GM21576 (cell line): ENCODE measurements around the gene SMOC2.
"Not testable (repeated sequence)": the region's sequence is repeated elsewhere in the genome, so short reads cannot be mapped to it uniquely, and the experiment has no call there.

Experiments
- ATAC-seq: cut with Tn5 transposase; IDR thresholded peaks from one replicate; pipeline ENCODE4 v1.9.1; 2021; ENCODE audit warnings: mild to moderate bottlenecking, moderate library complexity; ENCODE audit not compliant: unreplicated experiment

The SMOC2 gene

GRCh38 chr6:168597471-168597875, 156.5 kb downstream of the SMOC2 start:
- no peak for ATAC-seq

DNA sequence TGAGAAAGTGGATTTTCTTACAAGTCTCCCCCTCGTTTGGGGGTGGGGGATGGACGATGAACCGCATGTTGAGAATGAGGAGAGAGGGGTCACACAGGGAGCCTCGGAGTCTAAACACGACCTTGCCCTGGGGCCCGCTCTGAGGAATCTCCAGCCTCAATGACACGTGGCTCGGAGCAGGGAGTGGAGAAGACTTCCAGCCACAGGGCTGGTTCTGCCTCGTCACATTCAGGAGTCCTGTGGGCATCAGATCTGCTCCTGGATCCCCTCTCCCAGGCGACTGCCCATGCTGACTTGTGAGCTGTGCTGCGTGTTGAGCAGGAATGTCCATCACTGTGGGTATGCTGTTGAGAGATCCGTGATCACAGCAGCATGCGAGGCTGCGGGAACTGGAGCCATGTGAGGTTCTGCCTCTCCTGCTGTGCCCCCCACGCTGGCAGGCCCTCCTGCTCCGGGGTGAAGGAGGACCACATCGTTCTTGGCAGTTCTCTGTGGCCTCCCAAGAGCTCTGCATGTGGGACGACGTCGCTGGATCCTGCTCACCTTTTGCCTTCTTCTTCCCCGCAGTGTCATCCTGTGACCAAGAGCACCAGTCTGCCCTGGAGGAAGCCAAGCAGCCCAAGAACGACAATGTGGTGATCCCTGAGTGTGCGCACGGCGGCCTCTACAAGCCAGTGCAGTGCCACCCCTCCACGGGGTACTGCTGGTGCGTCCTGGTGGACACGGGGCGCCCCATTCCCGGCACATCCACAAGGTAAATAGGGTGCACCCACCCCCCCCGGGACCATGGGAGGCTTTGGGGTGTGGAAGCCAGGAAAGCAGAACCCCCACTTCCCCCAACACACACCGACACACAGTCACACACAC, 157.5 kb downstream of the SMOC2 start:
- ATAC-seq: no peak

DNA sequence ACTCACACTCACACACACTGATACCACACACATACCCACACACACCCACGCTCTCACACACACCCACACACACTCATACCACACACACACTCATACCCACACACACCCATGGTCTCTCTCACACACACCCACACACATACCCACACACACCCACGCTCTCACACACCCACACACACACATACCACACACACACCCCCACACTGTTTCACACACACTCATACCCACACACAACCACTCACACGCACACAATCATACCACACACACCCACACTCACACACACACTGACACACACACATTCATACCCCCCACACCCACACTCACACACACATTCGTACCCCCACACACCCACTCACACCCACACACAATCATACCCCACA, 158.1 kb downstream of the SMOC2 start:
- no peak for ATAC-seq

DNA sequence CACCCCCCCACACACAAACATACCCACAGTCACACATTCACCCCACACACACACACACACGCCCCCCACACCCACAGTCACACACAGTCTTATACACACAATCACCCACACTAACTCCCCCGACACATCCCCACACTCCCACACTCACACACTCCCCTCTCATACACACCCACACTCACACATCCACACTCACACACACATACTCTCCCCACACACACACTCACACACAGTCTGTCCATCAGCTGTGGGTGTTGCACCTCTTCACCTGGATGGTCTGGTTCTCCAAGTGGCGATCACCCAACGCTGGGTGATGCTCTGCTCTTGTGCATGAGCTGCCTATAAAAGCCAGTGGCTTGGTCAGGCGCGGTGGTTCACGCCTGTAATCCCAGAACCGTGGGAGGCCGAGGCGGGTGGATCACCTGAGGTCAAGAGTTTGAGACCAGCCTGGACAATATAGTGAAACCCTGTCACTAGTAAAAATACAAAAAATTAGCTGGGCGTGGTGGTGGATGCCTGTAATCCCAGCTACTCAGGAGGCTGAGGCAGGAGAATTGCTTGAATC, 158.9 kb downstream of the SMOC2 start:
- no peak for ATAC-seq

- ATAC-seq: no peak
These were observed 159.4 kb downstream of the SMOC2 start for GRCh38 chr6:168600381-168600780.

- no peak for ATAC-seq
These were observed 160.1 kb downstream of the SMOC2 start for GRCh38 chr6:168601111-168601510.

DNA sequence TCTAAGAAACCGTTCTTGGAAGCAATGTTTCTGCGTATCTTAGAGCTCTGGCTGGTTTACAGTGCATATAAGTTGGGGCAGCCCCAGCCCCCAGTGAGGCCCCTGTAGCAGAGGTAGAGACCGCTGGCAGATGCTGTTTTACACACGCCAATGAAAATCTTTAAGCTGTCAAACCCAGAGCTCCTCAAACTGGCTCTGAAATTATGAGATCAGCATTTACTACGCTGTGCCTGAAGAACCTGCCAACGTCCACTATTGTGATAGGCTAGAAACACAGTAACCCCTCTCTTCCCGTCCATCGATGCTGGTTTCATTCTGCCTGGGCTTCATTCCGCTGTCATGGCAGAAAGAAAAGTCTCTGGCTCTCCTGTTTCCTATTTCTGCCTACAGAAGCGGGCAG, 160.6 kb downstream of the SMOC2 start:
- ATAC-seq: no peak

DNA sequence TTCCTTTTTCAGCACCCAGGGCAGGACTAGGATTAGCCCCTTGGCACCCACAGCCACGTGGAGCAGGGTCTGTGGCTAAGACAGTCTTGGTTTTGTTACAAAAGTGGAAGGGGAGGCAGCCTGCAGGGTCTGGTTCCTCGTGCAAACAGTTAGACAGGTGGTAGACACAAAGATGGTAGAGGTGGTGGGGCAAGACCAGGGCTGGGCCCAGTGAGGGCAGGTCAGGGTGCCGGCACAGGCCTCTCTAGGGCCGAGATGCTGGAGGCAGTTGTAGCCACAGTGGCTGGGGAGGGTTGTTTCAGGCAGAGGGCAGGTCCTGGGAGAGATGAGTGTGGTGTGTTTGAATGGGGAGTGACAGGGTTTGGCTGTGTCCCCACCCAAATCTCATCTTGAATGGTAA, 161.6 kb downstream of the SMOC2 start:
- ATAC-seq: no peak

- ATAC-seq: no peak
These were observed 162.2 kb downstream of the SMOC2 start for GRCh38 chr6:168603234-168603633.

DNA sequence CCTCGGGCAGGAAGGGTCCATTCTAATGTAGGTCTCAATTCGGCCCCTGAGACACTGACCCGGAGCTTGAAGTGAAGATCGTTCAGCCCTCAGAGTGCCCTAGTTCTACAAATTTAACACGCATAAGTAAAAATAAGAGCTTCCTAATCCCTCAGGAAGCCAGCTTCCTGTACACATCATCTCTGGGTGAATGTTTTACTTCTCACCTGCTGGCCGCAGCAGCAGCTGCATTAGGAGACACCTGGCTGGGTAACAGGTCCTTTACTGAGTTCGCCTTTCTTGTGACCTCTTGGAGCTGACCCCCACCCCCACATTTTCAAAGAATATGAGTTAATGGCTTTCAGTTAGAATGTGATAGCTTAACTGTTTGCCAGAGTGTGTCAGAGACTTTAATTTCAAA, 165.0 kb downstream of the SMOC2 start:
- no peak for ATAC-seq

DNA sequence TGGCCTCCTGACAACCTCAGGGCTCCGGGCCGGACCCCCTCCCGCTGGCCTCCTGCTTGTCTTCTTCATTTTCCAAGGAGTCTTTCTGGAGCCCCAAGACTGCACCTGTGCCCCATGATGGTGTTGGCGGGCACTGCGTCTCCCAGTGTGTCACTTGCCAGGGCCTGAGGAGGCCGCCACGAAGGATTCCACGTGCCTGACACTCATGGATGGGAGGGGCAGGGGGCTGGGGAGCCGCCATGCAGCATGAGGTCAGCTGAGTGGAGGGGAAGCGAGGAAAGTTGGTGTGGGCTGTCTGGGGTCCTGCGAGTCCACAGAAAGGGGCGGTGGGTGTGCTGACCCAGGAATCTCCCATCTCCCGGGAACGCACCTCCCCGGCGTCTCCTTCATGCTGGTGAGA, 165.7 kb downstream of the SMOC2 start:
- ATAC-seq: no peak

DNA sequence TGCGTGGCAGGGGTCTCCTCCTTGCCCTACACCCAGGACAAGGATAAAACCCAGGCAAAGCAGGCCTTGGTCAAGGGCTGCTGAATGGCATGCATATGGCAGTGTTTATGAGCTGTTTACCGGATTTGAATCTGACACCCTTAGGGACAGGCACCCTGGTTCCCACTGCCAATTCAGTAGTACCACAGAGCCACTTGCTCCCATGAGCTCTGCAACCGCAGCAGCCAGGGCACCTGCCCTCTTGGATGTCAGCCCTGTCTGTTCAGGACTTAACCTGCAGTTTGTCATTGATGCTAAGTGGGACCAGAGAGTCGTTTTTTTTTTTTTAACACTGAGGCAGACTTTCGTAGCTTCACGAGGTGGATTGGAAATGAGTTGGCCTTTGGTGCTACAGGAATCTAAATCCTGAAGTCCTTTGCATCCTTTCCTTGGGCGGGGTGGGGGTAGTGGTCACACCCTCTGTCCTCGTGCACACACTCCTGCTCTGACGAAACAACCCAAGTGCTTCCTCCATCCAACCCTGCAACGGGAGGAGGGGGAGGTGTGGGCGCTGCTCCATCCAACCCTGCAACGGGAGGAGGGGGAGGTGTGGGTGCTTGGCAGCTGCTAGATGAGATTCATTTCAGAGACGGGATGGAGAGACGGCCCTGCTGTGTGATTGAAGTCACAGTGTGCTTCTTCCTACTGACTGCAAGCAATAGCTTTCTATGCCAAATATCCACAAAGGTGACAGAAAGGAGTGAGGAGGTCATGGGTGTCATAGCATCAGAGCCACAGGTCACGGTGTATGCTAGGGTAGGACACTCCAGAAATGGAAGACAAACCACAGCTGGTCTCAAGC, 166.5 kb downstream of the SMOC2 start:
- ATAC-seq: no peak

DNA sequence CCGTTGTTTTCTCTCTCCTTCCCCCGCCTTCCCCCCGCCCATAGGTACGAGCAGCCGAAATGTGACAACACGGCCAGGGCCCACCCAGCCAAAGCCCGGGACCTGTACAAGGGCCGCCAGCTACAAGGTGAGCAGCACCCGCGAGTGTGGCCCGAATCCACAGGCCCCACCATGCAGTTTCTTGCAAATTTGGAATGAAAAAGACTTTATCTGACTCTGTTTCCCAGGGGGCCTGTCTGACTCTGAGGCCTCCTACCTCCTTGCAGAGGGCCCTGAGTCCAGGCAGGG, 167.1 kb downstream of the SMOC2 start:
- ATAC-seq: no peak

GRCh38 chr6:168609026-168609685, 168.2 kb downstream of the SMOC2 start:
- ATAC-seq: no peak

DNA sequence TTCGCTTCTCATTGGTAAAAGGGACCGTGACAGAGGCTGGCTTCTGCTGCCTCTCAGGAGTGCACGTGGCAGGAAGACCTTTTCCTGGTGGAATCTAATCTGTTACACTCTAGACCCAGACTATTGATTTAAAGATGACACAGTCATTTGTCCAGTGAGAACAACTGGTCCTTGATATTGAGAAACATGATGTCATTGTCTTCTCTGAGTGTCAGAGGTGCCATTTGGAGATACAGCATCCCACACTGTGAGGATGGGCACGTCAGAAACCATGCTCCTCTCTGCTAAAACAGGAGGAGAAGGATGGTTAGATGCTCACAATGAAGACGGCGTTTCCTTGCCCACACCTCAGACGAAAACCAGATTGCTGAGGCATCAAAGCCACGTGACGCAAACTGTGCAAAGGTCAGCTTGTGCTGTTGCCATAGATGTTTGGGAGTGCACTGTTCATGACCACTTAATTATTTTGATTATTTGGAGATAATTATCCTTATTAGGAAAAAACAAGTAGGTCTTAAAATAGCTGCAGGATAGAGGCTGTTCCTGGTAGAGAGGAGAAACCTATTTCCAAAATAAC, 169.0 kb downstream of the SMOC2 start:
- ATAC-seq: no peak

DNA sequence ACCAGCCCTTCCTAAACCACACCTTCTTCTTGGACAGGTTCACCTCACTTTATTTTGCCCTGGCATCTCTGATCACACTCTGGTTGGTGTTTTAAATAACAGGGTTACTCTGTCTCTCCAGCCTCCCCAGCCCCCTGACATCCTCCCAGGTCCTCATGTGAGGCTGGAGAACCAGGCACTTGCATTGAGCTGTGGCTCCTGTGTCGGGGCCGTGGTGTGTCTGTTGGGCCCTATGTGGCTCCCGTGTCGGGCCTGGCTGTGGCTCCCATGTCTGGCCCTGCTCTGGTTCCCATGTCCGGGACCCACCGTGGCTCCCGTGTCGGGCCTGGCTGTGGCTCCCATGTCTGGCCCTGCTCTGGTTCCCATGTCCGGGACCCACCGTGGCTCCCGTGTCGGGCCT, 170.0 kb downstream of the SMOC2 start:
- ATAC-seq: not testable (repeated sequence)

DNA sequence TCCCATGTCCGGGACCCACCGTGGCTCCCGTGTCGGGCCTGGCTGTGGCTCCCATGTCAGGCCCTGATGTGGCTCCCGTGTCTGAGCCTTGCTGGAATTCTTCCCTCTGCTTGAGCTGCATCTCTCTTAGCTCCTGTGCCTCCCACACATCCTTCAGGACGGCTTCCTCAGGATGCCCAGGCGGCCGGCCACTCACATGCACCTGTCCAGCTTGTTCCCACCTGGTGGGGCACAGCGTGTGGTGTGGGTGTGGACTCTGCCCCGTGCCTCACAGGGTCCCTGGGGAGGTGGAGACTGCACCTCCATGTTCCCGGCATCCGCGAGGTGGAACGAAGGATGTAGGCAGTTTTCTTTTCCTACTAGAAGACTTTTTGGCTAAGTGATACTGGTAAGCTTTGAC, 170.7 kb downstream of the SMOC2 start:
- ATAC-seq: no peak

GRCh38 chr6:168612586-168612985, 171.6 kb downstream of the SMOC2 start:
- ATAC-seq: no peak

DNA sequence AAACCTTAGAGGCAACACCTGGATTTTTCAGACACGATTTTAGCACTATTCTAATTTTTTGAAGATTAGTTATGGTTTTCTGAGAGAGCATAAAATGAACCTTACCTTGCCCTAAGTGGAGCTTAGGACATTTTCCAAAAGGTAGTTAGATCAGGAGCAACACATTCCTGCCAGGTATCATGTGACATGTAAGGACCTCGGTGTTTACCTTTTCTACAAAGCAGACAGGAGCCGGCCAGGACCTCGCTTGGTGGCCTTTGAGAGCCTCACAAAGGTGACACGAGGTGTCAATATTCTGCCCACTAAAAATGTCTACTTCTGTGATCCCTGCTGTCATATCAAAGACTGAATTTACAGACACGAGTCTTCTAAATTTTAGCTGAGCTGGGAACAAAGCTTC, 174.9 kb downstream of the SMOC2 start:
- no peak for ATAC-seq

GRCh38 chr6:168616816-168617765, 176.1 kb downstream of the SMOC2 start:
- no peak for ATAC-seq
